ENCODE measurements around the gene TFCP2.
A peak's percentile ranks its signal among the peaks of the same experiment; 100 is the strongest.

TFCP2 gene

DNA sequence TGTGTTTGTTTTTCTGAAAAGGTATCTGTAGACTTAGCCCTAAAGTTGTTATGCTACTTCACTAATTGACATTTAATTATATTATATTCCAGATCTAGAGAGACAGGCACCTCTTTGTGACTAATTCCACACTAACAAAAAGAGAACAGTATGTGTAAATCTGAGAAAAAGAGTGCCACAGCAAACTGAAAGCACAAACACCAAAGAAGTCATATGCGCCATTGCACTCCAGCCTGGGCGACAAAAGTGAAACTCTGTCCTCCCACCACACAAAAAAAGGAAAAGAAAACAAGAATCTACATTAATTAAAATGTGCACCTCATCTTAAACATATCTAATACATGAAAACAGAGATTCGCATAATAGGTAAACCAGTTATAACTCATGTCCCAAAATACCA, 85.1 kb downstream of the TFCP2 start:
- DNase-seq (ENCODE audit: low read depth in 2 of 2), result no peak
- no peak overlapping the region for H3K4me3 ChIP-seq (replicated peaks in 1 of 2; ENCODE audit: low read depth in 2 of 2, low read length in 2 of 2)
- TF ChIP-seq, protein P1, sequence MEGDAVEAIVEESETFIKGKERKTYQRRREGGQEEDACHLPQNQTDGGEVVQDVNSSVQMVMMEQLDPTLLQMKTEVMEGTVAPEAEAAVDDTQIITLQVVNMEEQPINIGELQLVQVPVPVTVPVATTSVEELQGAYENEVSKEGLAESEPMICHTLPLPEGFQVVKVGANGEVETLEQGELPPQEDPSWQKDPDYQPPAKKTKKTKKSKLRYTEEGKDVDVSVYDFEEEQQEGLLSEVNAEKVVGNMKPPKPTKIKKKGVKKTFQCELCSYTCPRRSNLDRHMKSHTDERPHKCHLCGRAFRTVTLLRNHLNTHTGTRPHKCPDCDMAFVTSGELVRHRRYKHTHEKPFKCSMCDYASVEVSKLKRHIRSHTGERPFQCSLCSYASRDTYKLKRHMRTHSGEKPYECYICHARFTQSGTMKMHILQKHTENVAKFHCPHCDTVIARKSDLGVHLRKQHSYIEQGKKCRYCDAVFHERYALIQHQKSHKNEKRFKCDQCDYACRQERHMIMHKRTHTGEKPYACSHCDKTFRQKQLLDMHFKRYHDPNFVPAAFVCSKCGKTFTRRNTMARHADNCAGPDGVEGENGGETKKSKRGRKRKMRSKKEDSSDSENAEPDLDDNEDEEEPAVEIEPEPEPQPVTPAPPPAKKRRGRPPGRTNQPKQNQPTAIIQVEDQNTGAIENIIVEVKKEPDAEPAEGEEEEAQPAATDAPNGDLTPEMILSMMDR (IDR thresholded peaks at IDR 0.05; ENCODE audit: low read depth, low read length), result no peak

DNA sequence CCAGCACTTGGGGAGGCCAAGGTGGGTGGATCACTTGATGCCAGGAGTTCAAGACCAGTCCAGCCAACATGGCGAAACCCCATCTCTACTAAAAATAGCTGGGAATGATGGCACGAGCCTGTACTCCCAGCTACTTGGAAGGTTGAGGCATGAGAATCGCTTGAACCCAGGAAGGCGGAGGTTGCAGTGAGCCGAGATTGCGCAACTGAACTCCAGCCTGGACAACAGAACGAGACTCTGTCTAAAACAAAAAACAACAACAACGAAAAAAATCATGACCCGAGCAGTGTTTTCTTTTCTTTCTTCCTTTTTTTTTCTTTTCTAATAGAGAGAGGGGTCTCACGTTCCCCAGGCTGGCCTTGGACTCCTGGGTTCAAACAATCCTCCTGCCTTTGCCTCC, 86.0 kb downstream of the TFCP2 start:
- no peak for DNase-seq (ENCODE audit: low read depth in 2 of 2)
- TF ChIP-seq, protein P1 (IDR thresholded peaks at IDR 0.05; ENCODE audit: low read depth, low read length), result no peak

DNA sequence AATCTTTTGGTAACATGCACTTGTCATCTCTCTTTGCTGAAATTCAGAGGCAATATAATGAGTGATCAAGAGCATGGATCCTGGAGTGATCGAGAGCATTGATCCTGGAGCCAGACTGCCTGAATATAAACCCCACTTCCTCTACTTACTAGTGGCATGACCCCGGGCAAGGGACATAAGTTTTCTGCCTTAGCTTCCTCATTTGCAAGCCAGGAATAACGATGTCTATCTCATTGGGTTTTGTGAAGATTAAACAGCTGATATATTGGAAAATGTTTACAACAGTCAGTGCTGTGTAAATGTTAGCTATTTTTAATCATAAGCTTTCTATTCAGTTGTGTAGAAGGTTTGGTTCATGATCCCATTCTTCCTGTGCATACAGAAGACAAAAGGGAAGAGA, 87.2 kb downstream of the TFCP2 start:
- H3K4me3 ChIP-seq (replicated peaks in 1 of 2; ENCODE audit: low read depth in 2 of 2, low read length in 2 of 2), result no peak overlapping the region
- DNase-seq (ENCODE audit: low read depth in 2 of 2), result no peak
- TF ChIP-seq, protein P1 (IDR thresholded peaks at IDR 0.05; ENCODE audit: low read depth, low read length), result no peak

More for the DNA sequence above, 86.0 kb downstream of the TFCP2 start:
- no peak overlapping the region for H3K4me3 ChIP-seq (replicated peaks in 1 of 2; ENCODE audit: low read depth in 2 of 2, low read length in 2 of 2)

DNA sequence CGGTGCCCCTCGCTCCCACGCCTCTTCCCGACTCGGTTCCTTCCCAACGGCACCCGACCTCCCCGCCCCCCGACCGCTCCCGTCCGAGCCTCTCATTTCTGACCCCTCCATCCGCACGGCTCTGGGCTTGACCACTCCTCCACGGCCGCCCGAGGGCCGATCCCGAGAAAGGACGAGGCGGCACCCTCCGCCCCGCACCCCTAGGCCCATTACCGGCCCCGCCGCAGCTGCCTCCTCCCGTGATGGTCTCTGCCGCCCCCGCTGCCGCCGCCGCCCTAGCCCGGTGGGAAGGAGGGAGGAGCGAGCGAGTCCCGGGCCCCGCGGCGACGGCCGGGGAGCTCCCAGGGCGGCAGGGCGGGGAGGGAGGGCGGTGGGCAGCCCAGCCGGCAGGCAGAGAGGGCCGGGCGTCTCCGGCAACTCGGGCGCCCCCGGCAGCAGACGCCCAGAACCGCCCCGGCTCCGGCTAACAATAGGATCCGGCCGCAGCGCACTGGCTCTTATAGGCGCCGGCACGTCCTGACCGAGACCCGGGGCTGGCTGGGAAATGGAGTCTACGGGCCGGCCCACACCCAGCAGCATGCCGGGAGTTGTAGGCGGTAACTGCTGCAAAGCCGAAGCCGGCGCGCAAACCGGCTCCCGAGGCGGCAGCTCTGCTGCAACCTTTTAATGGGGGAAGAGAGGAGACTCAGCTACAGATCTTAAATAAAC, 89.7 kb downstream of the TFCP2 start, which contains the start of gene CSRNP2:
CSRNP2 (minus strand) TSS at position 471 of the 708 bp plus-strand sequence. CDS start 7,035 bp downstream, outside the sequence.
- peak; percentile 96 to 98 for DNase-seq (ENCODE audit: low read depth in 2 of 2)
- peak within 1 kb of the TSS; percentile 82 to 93 for H3K4me3 ChIP-seq (replicated peaks in 1 of 2; ENCODE audit: low read depth in 2 of 2, low read length in 2 of 2)

DNA sequence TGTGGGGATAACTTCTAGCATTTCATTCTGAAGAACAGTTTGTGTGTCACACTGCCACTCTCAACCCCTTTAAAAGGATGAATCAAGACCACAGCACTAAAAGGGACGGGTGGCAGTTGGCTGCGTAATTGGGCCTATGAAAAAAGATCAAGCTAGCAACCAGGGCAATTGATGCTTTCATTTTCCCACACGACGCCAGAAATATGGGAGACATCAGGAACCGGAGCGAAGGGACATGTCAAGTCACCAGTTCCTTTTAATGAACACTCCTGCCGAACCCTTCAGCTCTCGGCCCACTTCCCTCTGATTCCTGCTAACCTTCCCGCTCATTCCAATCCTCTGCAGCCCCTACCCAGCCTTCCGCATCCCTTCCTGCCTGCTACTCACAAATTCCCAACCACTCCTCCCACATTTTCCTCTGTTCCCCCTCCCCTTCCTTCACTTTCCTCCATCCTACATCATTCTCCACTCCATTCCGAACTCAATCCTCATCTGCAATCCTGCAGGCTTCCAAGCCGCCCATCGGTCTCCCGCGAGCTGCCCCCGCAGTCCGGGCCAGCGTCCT, 90.3 kb downstream of the TFCP2 start:
- TF ChIP-seq, protein P1 (IDR thresholded peaks at IDR 0.05; ENCODE audit: low read depth, low read length), result no peak
- H3K4me3 ChIP-seq (replicated peaks in 1 of 2; ENCODE audit: low read depth in 2 of 2, low read length in 2 of 2), result peak overlapping the region; percentile 82 to 93
- DNase-seq (ENCODE audit: low read depth in 2 of 2), result peak; percentile 35 to 43

More for the DNA sequence above, 89.7 kb downstream of the TFCP2 start, which contains the start of gene CSRNP2:
- TF ChIP-seq, protein P1 (IDR thresholded peaks at IDR 0.05; ENCODE audit: low read depth, low read length), result no peak

DNA sequence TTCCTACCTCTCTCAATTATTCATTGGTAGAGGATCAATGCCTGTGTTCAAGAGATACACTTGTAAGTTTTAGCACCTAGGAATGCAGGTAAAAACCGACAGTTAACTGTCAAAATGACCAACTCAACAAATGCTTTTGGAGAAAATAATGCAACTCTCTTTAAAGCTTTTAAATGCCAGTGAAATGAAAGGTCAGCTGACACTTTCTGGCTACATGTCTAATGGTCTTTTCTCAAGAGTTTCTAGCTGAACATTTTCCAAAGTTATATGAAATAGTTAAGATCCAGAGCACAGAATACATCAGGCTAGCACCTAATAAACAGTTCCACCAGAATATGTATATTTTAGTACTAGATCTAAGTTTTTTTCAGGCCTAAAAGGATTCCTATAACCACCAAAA, 91.5 kb downstream of the TFCP2 start:
- no peak for DNase-seq (ENCODE audit: low read depth in 2 of 2)
- TF ChIP-seq, protein P1 (IDR thresholded peaks at IDR 0.05; ENCODE audit: low read depth, low read length), result no peak
- no peak overlapping the region for H3K4me3 ChIP-seq (replicated peaks in 1 of 2; ENCODE audit: low read depth in 2 of 2, low read length in 2 of 2)

All from cardiac fibroblast (primary cell).